NCI-H82 treated with DMSO at 0.1 percent for 48 hours (cell line): ENCODE results near the gene PPFIBP2.

Experiments used
- DNase-seq: peaks from one replicate; lab custom pipeline; 2025; ENCODE audit not compliant: unreplicated experiment; lab: John Stamatoyannopoulos, UW

The PPFIBP2 gene

DNA sequence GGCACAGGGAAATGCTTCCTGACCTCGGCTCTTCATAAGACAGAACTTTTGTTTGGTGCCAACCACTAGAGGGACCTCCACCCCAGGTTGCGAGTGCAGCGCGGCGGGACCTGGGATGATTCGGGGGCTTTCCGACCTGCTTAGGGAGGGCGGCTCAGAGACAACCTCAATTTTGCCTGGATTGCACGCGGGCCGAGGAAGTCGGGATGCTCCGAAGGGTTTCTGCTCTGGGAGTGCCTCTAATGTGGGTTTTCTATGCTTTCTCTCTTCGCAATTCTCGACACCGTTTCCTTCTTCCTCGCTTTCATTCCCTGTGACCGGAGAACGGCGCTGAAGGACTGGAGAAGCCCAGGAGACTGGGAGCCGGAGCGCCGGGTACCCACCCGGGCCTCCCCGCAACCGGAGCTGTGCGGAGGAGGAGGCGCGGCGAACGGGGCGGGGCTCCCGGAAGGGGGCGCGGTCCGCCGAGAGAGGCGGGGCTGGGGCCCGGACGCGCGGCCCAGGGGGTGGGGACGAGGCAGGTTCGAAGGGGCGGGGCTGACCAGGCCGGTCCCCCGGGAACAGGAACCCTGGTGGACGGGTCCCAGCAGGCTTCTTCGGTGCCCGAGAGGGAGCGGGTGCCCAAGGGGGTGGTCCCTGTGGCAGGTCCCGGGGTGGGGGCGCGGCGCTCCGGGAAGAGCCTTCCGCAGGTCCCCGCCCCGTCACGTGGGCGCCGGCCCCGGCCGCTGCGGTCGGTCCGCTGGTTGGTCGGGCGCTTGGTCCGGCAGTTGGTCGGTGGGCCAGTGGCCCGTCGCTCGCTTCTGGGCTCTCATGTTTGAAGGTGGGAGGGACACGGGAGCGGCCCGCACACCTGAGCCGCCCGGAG, at the start of gene PPFIBP2:
TSS of gene PPFIBP2 (plus strand) at position 766 of the 865 bp plus-strand sequence. CDS start 35,477 bp downstream, outside the sequence.
- DNase-seq = peak; percentile 27

DNA sequence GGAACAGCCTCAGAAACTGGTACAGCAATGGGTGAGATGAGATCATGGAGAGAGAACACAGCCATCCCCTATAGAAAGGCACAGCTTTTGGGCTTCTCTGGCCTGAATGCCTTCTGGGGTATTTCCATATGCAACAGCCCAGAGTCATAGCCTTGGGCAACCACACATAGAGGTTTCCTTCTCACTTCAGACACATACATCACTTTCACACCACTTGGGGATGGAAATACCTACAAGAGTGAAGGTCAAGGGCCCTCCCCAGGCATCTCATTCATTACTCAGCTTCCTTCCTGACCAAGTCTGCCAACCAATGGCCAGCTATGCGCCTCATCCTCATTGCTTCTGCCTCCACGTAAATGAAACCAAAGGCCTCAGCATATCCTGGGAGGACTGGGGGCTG, 46.1 kb upstream of the PPFIBP2 start:
- no peak for DNase-seq

DNA sequence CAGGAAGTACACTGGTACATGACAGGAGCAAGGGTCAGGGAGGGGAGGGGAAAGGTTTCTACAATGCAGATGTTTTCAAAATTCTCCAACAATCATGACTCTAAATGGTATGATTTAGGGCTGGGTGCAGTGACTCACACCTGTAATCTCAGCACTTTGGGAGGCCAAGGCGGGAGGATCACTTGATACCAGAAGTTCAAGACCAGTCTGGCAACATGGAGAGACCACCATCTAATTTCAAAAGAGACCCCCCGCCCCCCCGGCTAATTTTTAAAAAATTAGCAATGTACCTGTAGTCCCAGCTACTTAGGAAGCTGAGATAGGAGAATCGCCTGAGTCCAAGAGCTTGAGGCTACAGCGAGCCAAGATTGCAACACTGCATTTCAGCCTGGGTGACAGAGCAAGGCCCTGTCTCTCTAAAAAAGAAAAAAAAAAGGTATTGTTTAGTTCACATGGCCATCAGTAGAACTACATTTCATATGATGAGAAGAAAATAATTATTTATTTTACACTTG, 44.4 kb upstream of the PPFIBP2 start:
- no peak for DNase-seq

DNA sequence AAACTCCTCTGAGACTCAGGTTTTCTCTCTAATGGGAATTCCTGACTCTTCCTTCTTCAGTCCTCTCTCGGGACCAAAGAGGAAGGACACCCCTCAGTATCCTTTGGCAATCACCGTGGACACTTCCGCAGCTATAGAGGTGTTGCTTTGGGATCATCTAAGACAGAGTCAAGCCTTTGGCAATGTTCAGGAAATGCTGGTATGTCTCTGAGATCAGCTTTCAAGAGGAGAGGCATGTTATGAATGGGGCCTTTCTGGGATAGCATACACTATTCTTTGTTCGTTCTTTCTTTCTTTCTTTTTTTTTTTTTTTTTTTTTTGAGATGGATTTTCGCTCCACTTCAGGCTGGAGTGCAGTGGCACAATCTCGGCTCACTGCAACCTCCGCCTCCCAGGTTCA, 42.7 kb upstream of the PPFIBP2 start:
- DNase-seq = no peak

DNA sequence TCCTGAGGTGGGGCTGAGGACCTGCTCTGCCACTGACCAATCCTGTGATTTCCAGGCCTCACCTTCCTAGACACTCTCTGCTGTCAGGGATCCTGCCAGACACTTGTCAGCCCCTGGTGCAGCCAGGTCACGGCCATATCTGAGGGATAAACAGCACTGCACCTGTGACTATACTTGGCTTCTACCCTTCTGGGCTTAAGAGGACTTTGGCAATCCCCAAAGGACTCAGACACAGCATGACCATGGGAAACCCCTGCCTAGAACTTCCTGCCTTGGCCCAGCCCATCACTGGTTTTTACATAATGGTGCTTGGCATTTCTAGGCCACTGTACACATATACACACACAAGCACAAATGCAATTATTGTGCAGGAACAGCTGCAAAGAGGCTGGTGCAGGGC, 40.1 kb upstream of the PPFIBP2 start:
- no peak for DNase-seq

DNA sequence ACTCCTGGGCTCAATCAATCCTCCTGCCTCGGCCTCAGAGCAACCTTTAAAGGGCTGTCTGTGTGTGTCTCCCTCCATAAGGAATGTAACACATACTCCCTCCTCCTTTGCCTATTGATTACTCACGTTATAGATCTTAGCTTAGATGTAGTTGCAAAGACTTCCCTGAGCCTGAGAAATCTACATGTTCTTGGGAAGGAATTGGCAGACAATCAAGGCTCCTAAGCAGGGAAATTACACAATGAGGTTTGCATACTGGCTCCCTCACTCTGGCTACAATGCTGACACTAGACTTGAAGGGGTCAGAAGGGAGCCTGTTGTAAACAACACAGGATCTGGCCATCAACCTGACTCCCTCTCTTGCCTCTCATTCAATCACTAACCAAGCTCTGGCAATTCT, 33.7 kb upstream of the PPFIBP2 start:
- no peak for DNase-seq

DNA sequence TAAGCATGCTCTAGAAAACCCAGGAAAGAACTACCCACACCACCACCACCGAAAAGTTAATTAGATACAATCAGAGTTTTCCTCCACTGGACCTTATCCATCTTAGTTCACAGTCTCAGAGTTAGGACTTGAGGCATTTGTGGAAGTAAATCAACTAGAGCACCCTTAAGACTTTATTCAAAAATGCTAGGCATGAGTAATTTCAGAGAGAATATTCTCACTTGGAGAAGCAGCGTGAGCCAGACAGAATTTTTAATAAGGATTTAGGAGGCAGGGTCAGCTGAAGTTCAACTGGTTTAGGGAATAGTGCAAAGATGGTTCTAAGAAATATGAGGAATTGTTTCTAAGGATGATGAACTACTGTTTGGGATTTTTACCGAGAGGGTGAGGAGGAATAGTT, 29.7 kb upstream of the PPFIBP2 start:
- no peak for DNase-seq

DNA sequence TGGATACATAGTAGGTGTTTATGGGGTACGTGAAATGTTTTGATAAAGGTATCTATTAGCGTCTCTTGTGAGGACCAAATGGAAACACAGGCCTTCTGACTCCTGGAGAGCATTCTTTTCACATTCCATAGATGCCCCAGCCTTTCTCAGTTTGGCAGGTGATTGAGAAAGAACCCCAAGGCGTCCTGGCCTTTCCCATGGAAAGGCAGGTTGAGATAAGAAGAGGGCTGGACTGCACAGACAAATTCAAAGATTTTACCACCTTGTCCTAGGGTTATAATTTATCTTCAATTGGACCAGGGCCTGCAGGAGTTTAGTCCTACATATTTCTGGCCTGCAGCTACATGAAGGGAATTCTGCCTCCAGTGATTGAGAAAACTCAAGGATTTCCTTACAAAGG, 29.2 kb upstream of the PPFIBP2 start:
- no peak for DNase-seq

DNA sequence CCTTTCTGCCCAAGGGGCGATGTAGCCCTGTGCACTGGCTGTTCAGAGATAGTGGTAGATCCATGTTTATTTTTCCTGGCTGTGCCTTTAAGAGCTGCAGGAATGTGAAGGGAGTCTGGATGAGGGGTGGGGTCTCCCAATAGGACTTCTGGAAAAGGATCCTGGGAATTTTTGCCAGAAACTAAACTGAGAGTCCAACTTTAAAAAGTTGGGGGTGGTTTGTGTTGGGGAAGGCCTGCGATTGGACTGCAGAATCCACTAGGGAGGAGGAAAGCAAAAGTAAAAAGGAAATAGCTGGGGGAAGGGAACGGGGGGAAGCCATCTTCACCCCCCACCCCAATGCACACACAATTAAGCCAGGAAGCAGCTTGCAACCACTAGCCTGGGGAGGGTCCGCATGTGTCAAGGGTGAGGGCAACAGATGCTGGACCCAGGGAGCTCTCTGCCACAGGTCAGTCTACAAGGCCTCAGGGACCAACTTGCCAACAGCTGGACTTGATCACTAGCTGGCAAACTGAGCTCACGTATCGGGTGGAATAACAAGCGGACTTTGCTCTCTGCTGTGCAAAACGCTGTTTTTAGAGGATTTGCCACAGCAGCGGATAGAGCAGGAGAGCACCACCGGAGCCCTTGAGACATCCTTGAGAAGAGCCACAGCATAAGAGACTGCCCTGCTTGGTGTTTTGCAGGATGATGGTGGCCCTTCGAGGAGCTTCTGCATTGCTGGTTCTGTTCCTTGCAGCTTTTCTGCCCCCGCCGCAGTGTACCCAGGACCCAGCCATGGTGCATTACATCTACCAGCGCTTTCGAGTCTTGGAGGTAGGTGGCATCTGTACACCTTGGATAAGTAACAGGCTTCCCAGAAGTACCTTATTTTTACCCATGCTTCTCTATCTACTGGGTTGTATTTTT, 28.4 kb upstream of the PPFIBP2 start, which contains the start of gene OLFML1:
TSS of gene OLFML1 (plus strand) at position 321 of the 912 bp plus-strand sequence. CDS start at position 691, 370 bp downstream.
- DNase-seq = no peak

DNA sequence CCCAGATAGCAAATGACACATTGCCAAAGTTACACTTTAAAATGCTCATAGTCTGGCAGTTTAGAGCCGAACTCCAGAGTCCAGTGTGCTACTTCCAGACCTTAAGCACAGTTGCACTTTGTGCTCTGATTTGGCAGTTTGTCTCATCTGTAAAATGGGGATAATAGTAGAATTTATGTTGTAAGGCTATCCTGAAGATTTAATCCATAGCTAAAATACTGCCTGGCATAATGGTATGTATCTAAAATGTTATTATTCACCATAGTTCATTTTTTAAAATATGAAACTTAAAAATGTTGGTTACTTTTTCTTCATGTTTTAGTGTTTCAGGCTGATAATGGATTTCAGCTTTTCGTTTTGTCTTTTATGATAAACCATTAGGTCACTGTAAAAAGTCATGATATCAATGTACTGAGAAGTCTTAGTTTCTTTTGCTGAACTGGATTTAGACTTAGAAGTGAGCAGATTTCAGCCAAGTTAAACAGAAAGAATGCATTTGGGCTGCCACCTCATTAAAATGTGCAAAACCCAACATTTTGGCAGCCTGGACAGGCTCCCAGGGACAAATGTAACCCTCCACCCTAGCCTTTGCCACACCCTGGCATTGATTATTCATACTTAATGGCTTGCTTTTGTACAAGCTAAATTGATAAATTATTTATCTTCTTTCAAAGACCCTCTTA, 27.6 kb upstream of the PPFIBP2 start:
- DNase-seq = no peak

DNA sequence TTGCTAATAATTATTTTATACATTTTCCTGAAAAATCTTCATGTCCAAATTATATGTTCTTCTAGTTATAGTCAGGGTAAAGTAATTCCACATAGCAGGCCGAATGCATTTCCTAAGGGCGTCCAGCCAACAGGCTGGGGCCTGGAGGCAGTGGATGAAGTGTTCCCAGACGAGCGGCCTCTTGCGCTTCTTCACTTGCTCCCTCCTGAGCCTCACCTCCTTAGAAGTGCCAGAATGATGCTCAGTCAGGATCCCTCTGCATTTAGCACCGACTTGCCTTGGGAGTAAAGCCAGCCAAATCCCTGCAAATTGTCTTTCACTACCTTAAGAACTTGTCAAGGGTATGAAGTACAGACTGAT, 27.0 kb upstream of the PPFIBP2 start:
- no peak for DNase-seq

DNA sequence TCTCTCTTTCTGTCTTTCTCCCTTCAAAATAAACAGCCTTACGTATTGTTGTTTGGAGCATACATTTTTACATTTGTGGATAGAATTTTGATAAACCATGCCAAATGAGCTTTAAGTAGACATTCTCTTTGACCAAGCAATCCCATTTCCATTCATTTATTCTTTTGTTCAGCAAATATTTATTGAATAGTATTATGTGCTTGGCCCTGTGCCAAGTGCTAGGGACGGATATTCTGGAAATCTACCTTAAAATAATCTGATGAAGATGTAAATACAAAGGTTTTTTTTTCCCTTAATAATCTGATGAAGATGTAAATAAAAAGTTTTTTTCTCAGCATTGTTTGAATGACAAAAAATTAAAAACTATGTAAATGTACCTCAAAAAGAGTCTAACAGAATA, 26.4 kb upstream of the PPFIBP2 start:
- DNase-seq = no peak

DNA sequence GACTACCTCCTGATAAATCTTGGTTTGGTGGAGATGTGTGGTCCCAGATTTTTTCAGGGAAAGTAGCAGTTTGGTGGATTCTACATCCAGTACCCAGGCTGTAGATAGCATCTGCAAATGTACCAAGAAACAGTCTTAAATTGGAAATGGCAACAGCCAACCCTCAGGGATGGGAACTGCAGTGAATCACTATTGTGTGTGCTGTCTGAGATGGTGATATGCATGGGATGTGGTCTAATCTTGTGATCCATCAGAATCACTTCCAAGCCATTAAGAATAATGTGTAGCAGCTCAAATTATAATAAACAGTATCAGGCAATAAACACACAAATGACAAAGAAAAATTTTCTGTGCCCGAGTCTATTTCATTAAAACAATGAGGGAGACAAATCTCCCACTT, 25.1 kb upstream of the PPFIBP2 start:
- DNase-seq = no peak

DNA sequence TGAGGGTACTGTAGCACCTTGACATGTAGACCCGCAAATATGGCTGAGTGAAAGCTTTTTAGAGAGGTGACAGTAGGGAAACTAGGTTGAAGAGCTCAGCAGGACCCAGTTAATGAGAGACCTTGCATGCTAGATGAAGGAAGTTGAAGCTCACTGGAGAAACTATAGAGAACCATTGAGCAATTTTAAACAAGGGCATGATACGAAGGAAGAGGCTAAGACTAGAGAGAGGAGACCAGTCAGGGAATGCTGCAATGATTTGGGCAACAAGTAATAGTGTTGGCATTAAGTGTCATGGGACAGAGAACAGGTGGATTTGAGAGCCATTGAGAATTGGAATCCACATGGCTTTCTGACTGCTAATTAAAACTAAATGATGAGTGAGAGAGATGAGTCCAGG, 24.4 kb upstream of the PPFIBP2 start:
- DNase-seq = no peak

DNA sequence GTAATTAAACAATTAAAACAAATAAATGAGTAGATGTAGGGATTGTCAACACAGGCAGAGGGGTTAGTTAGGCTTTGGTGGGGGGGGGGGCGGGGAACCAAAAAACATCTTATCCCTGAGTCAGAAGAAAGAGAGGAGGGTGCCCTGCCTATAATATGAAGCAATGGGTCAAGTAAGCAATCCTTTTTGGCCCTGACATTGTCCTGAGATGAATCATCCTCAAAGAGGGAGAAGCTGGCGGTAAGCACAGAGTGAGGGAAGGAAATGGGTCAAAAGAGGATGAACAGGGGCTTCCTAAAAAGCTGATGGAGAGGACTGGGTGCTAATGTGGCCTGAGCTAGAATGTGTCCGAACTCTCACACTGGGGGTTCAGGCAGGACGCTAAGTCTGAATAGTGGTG, 23.7 kb upstream of the PPFIBP2 start:
- DNase-seq = no peak

DNA sequence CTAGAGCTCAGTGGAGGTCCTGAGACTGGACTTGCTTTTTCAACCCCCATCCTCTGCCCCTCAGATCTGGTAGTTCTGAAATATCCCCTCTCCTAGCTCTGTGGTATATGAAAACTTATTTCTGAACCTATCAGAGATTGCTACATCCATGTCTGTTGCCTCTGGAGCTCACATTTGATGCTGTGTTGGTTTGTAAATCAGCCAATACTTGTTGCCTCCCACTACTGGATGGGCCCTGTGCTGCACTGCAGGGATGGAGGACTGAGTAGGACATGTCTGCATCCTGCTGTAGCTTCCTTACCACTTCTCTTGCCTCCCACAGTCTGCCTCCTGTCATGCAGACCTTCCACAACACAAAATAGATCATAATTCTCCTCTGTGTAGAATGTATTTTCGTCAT, 23.3 kb upstream of the PPFIBP2 start:
- DNase-seq = no peak

DNA sequence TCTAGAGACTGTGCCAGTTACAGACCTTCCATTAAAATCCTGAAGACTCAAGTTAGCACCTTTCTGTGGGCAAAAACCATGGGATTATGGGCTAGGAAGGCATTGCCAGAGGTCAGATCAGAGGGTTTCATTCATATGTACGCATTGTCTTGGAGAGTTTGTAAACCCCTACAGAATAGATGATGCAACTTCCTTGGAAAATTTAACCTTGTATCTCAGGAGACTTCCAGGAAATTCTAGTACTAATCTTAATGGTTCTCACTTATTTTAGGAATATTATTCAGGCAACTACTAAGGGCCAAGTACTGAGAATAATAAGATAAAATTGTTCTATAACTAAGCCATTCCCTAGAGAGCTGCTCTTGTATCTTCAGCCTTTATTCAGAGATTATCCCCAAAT, 21.5 kb upstream of the PPFIBP2 start:
- no peak for DNase-seq

DNA sequence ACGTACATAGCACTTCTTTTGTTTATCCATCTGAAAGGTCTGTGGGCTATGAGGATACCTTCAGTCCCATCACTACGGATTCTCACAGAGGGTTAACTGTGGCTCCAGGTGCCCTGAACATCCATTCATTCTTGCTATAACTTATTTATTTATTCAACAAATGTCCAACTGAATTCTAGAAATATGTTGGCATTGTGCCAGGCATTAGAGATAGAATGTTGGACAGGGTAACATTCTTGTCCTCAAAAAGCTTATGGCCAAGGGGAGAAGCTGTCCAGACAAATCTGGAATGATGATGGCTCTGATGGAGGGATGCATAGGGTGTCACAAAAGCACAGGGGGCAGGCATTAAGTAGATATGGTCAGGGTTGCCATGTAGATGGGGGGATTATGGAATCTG, 20.1 kb upstream of the PPFIBP2 start:
- DNase-seq = no peak

DNA sequence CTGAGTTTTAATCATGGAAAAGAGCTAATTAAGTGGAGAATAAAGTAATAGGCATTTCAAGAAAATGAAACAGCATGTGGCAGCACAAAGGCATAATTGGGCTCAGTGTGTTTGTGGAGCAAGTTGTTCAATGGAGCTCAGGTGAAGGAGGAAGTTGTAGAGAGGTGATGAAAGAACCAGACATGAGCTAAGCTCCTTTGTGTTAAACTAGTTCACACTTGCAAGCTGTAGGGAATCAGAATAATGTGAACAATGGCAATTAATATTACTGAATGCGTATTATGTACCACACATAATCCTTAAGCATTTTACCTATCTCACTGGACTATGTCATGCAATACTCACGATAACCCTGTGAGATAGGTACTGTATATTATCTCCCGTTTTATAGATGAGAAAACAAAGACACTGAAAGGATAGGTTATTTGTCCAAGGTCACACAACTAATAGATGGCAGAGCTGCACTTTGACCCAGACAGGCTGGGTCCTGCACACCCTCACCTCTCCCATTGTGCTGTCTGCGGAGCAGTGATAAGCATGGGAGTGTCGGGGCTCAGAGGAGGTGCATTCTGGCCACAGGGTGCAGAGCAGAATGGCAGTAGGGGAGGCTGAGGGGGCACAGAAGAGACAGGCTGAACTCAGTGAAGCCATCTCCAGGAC, 19.6 kb upstream of the PPFIBP2 start:
- DNase-seq = no peak

DNA sequence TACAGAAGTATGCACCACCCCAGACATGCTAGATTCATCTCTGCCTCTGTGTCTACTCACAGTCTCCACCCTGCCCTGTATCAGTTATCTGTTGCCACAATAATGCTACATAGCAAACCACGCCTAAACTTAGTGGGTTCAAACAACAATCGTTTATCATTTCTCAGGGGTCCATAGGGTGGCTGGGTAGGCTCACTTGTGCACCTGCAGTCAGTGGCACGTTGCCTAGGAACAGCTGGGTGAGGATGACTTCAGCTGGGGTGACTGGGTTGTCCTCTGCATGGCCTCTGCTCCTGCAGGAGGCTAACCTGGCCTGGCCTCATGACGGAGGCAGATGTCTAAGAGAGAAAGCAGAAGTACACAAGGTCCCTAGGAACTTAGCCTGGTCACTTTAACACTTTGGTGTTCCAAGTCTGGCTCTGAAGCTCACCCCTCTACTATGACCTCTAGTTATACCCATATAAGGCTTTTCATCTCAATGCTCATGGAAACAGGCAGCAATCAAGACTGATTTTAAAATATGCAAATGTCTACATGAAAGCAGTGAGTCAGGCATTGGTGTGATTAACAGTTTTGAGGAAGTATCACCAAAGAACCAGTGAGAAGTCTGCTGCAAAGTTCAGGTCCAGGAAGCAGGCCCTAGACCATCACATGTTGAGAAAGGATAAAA, 17.8 kb upstream of the PPFIBP2 start:
- DNase-seq = no peak
